Kidney (tissue), 11 donors: ENCODE data around the gene SIMC1. TPM values are rescaled to one million over a fixed set of nuclear protein-coding genes. Genes with fewer than 3 reads are reported as not detected.
"Not testable (repeated sequence)": the region's sequence is repeated elsewhere in the genome, so short reads cannot be mapped to it uniquely, and the experiment has no call there.

Experiments used
- DNase-seq, 5 donors: peaks; one replicate each; pipeline ENCODE4 v3.0.0-alpha.2; 2013 to 2020
- FAIRE-seq: peaks from 2 replicates; lab custom pipeline; 2012; peaks lifted over from hg19 to GRCh38; lab: Jason Lieb, UNC
- H3K27ac ChIP-seq, 2 donors: one replicate each; pipeline ENCODE4 v1.7.0; 2013; ENCODE audit warnings: low read depth in 2 of 2, low read length in 2 of 2, inconsistent platforms in 1 of 2
- H3K27me3 ChIP-seq: one replicate; pipeline ENCODE4 v1.7.1; 2013; ENCODE audit warnings: low read length, inconsistent platforms; ENCODE audit not compliant: control insufficient read depth, insufficient read depth
- H3K36me3 ChIP-seq, 3 donors: one replicate each; pipeline versions ENCODE4 v1.7.0 to v1.7.1; 2013; ENCODE audit warnings: low read length in 3 of 3, control low read depth in 1 of 3, inconsistent platforms in 1 of 3; ENCODE audit not compliant: insufficient read depth in 3 of 3, control insufficient read depth in 2 of 3
- H3K4me1 ChIP-seq, 3 donors: one replicate each; pipeline versions ENCODE4 v1.7.0 to v1.7.1; 2013; ENCODE audit warnings: low read length in 3 of 3, inconsistent platforms in 1 of 3, low read depth in 1 of 3; ENCODE audit not compliant: control insufficient read depth in 2 of 3, insufficient read depth in 2 of 3
- H3K4me3 ChIP-seq, 3 donors: one replicate each; pipeline versions ENCODE4 v1.7.0 to v1.8.1; 2013; ENCODE audit warnings: low read length in 3 of 3, control low read depth in 1 of 3, inconsistent platforms in 1 of 3
- H3K9ac ChIP-seq, 3 donors: one replicate each; pipeline versions ENCODE4 v1.7.0 to v1.7.1; 2013; ENCODE audit warnings: low read length in 3 of 3, control low read depth in 1 of 3, inconsistent platforms in 1 of 3
- H3K9me3 ChIP-seq, 3 donors: one replicate each; pipeline versions ENCODE4 v1.7.0 to v1.7.1; 2013; ENCODE audit warnings: low read length in 3 of 3, control low read depth in 1 of 3, inconsistent platforms in 1 of 3; ENCODE audit not compliant: control insufficient read depth in 2 of 3, insufficient read depth in 1 of 3
- intact Hi-C: fragments of 100-400 bp; cut with DNase I; formaldehyde crosslinking; loops from one replicate; pipeline ENCODE4 v1.11.1; 2022
- polyA plus RNA-seq: library from polyadenylated mRNA; stranded (reverse); fragments of 350-450 nt; fragmentation: Illumina TruSeq; extraction: RNeasy Lipid Tissue Mini Kit (QIAGEN cat#74804); gene quantifications from one replicate; pipeline ENCODE4 v1.2.3, GENCODE V29; 2014; ENCODE audit warnings: low read depth, low replicate concordance; ENCODE audit not compliant: insufficient read depth
- total RNA-seq: library from RNA; stranded (reverse); fragmentation: NEBNext Ultra II Directional; extraction: Animal tissue kit (Norgen Biotek cat#: 25700); gene quantifications from one replicate; pipeline ENCODE4 v1.2.1, GENCODE V29; 2021
- donor health status: control.
- donor health status: control.
- donor health status: DM: yes; HTN: yes; CAD: no.
- donor health status: Normal renal cell carcinoma (clear cell type).

The SIMC1 gene
- total and polyA plus RNA-seq, 2 donors from 2014 or later, result 4.1 to 10.0 TPM

GRCh38 chr5:176245489-176245888 lies 7.3 kb downstream of the SIMC1 start:
- H3K9ac ChIP-seq, H3K27ac ChIP-seq, H3K27me3 ChIP-seq, FAIRE-seq, H3K36me3 ChIP-seq, H3K4me1 ChIP-seq, intact Hi-C loops, H3K9me3 ChIP-seq, DNase-seq, H3K4me3 ChIP-seq: not testable (repeated sequence)

GRCh38 chr5:176250691-176251090 lies 12.5 kb downstream of the SIMC1 start:
- FAIRE-seq, H3K36me3 ChIP-seq, H3K4me3 ChIP-seq, H3K4me1 ChIP-seq, H3K27ac ChIP-seq, H3K9me3 ChIP-seq, intact Hi-C loops, DNase-seq, H3K27me3 ChIP-seq, H3K9ac ChIP-seq: not testable (repeated sequence)

GRCh38 chr5:176252171-176252570 lies 13.9 kb downstream of the SIMC1 start:
- H3K27ac ChIP-seq, H3K9ac ChIP-seq, H3K4me3 ChIP-seq, H3K27me3 ChIP-seq, H3K4me1 ChIP-seq, H3K9me3 ChIP-seq, intact Hi-C loops, DNase-seq, FAIRE-seq, H3K36me3 ChIP-seq: not testable (repeated sequence)

GRCh38 chr5:176253370-176254065 lies 15.3 kb downstream of the SIMC1 start:
- H3K36me3 ChIP-seq, H3K9ac ChIP-seq, DNase-seq, H3K27ac ChIP-seq, FAIRE-seq, intact Hi-C loops, H3K4me1 ChIP-seq, H3K9me3 ChIP-seq, H3K27me3 ChIP-seq, H3K4me3 ChIP-seq: not testable (repeated sequence)

DNA sequence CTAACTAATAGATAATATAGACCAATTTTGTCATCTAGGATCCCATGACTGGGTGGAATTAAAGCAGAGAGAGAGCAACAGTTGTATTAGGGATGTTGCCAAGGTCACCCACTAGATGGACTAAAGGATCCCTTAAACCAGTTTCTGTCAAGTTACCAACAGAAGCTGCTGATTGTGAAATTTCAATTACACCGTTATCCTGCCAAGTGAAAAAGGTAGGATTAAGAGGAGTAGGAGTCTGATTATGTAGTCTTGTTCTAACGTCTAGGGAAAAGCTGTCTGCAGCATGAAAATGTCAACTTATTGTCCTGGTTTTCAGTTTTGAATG lies 15.8 kb downstream of the SIMC1 start:
- H3K4me1 ChIP-seq, H3K9me3 ChIP-seq, intact Hi-C loops, H3K4me3 ChIP-seq, H3K36me3 ChIP-seq, H3K27me3 ChIP-seq, H3K27ac ChIP-seq, DNase-seq, FAIRE-seq, H3K9ac ChIP-seq: not testable (repeated sequence)

DNA sequence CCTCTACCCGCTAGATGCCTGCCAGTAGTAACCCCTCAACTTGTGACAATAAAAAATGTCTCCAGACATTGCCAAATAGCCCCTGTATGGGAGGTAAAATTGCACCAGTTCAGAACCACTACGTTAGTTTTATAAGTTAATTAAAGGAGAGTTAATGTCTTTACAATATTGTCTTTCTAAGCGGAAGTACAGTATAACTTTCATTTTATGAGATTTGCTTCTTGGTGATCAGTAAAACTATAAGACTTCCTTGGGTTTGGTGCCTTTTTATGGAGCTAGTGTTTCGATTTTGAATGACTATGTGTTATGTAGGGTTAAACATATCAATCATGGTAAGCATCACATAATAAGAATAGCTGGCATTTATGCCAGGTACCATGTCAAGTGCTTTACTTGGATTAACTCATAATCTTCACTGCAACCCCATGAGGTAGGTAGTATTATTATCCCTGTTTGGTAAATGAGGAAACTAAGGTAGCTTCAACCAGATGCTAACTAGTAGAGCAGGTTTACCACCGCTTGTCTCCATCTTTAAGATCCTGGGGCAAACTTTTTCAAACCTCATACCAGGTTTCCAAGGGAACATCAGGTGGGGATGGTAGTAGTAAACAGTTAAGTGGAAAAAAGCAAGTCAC lies 19.8 kb downstream of the SIMC1 start:
- intact Hi-C loops, H3K4me3 ChIP-seq, DNase-seq, FAIRE-seq, H3K27ac ChIP-seq, H3K36me3 ChIP-seq, H3K4me1 ChIP-seq, H3K9me3 ChIP-seq, H3K27me3 ChIP-seq, H3K9ac ChIP-seq: not testable (repeated sequence)

GRCh38 chr5:176260682-176261081 lies 22.5 kb downstream of the SIMC1 start:
- intact Hi-C loops, H3K36me3 ChIP-seq, H3K9me3 ChIP-seq, DNase-seq, FAIRE-seq, H3K27me3 ChIP-seq, H3K27ac ChIP-seq, H3K4me1 ChIP-seq, H3K4me3 ChIP-seq, H3K9ac ChIP-seq: not testable (repeated sequence)

GRCh38 chr5:176266448-176266847 lies 28.2 kb downstream of the SIMC1 start:
- H3K9ac ChIP-seq, FAIRE-seq, H3K27me3 ChIP-seq, H3K27ac ChIP-seq, H3K9me3 ChIP-seq, H3K4me3 ChIP-seq, DNase-seq, H3K36me3 ChIP-seq, intact Hi-C loops, H3K4me1 ChIP-seq: not testable (repeated sequence)
